NCI-H2171 treated with DMSO at 0.1 percent for 48 hours (cell line): Measurements from ENCODE around the gene CEP57L1.
"Not testable (repeated sequence)": the region's sequence is repeated elsewhere in the genome, so short reads cannot be mapped to it uniquely, and the experiment has no call there.

Experiments
- DNase-seq: peaks from one replicate; lab custom pipeline; 2025; lab: John Stamatoyannopoulos, UW

Gene CEP57L1

DNA sequence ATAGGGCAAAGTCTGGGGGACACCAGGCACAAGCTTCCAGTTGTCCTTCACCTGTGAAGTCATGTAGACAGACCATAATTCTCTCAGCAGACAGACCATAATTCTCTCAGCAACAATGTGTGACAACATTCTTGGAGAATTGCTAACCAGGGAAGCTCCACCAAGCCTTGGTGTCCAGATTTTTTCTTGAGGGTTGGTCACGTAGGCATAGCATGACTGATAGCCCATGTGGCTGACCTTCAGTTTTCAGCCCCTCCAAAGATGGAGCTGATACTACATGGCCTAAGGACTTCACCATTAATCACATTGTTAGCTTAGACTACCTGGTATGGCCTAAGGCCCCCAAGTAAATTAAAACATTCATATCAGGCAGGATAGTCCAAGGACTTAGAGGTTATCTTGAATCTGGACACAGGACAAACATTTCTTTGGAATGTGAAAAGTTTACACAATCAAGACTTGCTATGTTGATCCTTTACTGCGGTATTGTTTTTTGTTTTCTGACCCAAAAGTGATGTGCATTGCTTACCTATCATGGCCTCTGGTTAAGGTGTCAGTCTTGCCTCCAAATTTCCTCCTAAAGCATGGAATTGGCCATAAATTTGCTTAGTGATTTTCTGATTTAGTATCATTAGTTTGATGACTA is 76.9 kb downstream of the CEP57L1 start:
- DNase-seq: no peak

GRCh38 chr6:109174916-109175315 is 79.6 kb downstream of the CEP57L1 start:
- DNase-seq: no peak

- DNase-seq: no peak
These were observed 83.6 kb downstream of the CEP57L1 start for GRCh38 chr6:109178921-109179320.

DNA sequence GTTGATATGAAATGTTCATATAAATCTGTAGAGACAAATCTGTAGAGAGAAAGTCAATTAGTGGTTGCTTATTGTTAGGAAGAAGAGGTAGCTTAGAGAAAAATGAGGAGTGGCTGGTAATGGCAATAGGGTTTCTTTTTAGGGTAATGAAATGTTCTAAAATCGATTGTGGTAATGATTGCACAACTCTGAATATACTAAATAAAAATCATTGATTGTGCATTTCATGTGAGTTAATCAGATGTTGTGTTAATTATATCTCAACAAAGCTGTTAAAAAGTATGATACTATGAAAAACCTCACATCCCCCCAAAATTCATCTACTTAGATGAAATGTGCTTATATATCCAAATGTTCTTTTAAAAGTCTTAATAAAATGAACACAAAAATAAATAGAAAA is 84.2 kb downstream of the CEP57L1 start:
- no peak for DNase-seq

GRCh38 chr6:109182578-109182977 is 87.3 kb downstream of the CEP57L1 start:
- no peak for DNase-seq

- DNase-seq: no peak
These were observed 87.9 kb downstream of the CEP57L1 start for GRCh38 chr6:109183109-109183650.

DNA sequence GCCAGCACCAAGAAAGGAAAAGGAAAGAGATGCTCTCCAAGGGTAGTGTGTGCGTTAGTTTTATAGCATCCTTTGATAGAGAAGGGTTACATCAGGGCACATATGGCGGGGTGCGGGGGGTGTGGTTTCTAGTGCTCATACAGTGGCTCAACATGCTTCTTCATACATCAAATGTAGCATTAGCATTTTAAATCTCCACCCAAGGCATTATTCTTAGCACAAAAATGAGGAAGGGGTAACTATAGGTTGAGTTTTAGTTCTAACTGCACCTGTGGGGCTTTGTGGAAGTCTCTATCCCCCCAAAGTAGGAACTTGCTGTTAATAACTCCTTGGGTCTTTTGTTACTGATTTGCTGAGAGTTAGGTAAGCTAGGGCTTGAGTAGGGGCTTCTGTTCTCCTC is 89.3 kb downstream of the CEP57L1 start:
- DNase-seq: no peak

- no peak for DNase-seq
These were observed 90.7 kb downstream of the CEP57L1 start for GRCh38 chr6:109186012-109186411.

GRCh38 chr6:109187399-109188114 is 92.2 kb downstream of the CEP57L1 start:
- peak; percentile 50 for DNase-seq

- no peak for DNase-seq
These were observed 92.8 kb downstream of the CEP57L1 start for GRCh38 chr6:109188115-109188411.

GRCh38 chr6:109191368-109191767 is 96.1 kb downstream of the CEP57L1 start:
- not testable (repeated sequence) for DNase-seq

DNA sequence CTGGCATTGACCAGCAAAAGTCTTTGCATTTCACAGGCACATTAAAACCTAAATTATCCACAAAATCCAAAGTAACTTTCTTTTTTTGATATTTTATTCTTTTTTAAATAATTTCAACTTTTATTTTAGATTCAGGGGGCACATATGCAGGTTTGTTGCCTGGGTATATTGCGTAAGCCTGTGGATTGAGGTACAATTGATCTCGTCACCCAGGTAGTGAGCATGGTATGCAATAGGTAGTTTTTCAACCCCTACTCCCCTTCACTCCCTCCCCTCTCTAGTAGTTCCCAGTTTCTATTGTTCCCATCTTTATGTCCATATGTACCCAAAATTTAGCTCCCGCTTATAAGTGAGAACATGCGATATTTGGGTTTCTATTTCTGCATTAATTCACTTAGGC is 97.6 kb downstream of the CEP57L1 start:
- DNase-seq: no peak

GRCh38 chr6:109194880-109195279 is 99.6 kb downstream of the CEP57L1 start:
- DNase-seq: no peak

DNA sequence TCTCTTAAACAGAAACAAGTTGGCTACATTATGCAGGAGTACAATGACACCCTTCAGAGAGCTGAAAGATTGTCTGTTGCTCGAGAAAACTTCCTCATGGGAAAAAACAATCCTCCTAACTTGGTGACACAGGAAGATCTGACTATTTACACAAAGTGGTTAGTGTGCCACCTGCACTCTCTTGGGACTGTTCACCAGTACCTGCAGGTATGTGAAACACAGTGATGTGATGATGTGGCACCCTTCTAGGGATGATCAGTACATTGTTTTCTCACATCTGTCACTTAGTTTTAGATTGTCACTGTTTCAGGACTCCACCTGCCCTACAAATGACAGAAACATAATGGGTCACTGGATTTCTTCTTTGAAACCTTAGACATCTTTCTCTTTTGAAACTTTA is 101.8 kb downstream of the CEP57L1 start:
- DNase-seq: no peak

- no peak for DNase-seq
These were observed 107.3 kb downstream of the CEP57L1 start for GRCh38 chr6:109202409-109203264.

DNA sequence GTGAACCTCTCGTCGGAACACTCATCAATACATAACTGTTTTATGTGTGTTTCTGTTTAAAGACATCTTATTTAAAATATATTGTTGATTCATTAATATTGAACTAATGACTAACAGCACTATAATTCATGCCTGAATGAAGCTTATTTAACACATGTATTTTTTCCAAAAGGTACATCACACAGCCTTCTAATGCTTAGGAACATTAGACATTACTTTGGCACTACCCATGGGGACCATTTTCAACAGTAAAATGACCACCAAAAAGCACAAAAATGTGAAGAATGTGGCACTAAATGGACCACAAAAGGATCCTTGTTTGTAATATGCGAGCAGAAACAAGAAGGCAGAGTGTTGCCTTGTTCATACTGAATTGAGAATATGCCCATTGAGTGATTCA is 109.2 kb downstream of the CEP57L1 start:
- no peak for DNase-seq

- no peak for DNase-seq
These were observed 117.4 kb downstream of the CEP57L1 start for GRCh38 chr6:109212683-109213082.
